GM23338 (cell line): ENCODE results near the gene BACH1. TPM values are rescaled to one million over a fixed set of nuclear protein-coding genes. Genes with fewer than 3 reads are reported as not detected.

Experiments
- ATAC-seq: fragments of 200-7000 bp; cut with Tn5 transposase; 3 replicates; pipeline ENCODE4 v1.9.1; 2020
- DNase-seq: peaks from one replicate; pipeline ENCODE4 v3.0.0-alpha.2; 2015; ENCODE audit warnings: low spot score
- H2AFZ ChIP-seq: fragments of 200-600 bp; sonication (generic); 2 replicates; pipeline ENCODE4 v1.8.0; 2016; ENCODE audit warnings: antibody characterized with exemption, mild to moderate bottlenecking, moderate library complexity
- H3F3A ChIP-seq: fragments of 200-600 bp; sonication (generic); replicated peaks from 2 replicates; pipeline ENCODE4 v1.8.0; 2017; ENCODE audit warnings: antibody characterized with exemption, mixed run types, low read depth
- H3K27ac ChIP-seq: fragments of 200-600 bp; sonication (generic); 2 replicates; pipeline ENCODE4 v1.6.1; 2016; ENCODE audit warnings: low read depth
- H3K27me3 ChIP-seq: fragments of 200-600 bp; sonication (generic); 2 replicates; pipeline ENCODE4 v1.8.0; 2016; ENCODE audit warnings: mild to moderate bottlenecking, mixed run types, moderate library complexity; ENCODE audit not compliant: insufficient read depth
- H3K36me3 ChIP-seq: fragments of 200-600 bp; sonication (generic); 2 replicates; pipeline ENCODE4 v1.8.0; 2016; ENCODE audit warnings: mild to moderate bottlenecking; ENCODE audit not compliant: insufficient read depth
- H3K4me1 ChIP-seq: fragments of 200-600 bp; sonication (generic); 2 replicates; pipeline ENCODE4 v1.8.0; 2016; ENCODE audit warnings: mild to moderate bottlenecking, moderate library complexity; ENCODE audit not compliant: insufficient read depth
- H3K4me2 ChIP-seq: fragments of 200-600 bp; sonication (generic); 2 replicates; pipeline ENCODE4 v1.7.1; 2017; ENCODE audit warnings: mixed run types
- H3K4me3 ChIP-seq: fragments of 200-600 bp; sonication (generic); 2 replicates; pipeline ENCODE4 v1.6.1; 2016; ENCODE audit warnings: mixed run types
- H3K79me2 ChIP-seq: fragments of 200-600 bp; sonication (generic); replicated peaks from 2 replicates; pipeline ENCODE4 v1.8.0; 2017; ENCODE audit warnings: mild to moderate bottlenecking; ENCODE audit not compliant: insufficient read depth
- H3K9me2 ChIP-seq: fragments of 200-600 bp; sonication (generic); 2 replicates; pipeline ENCODE4 v1.8.0; 2017; ENCODE audit not compliant: insufficient read depth
- H4K20me1 ChIP-seq: fragments of 200-600 bp; sonication (generic); replicated peaks from 2 replicates; pipeline ENCODE4 v1.8.0; 2017; ENCODE audit warnings: mild to moderate bottlenecking; ENCODE audit not compliant: insufficient read depth
- H3K27ac Mint-ChIP-seq: 2 replicates; pipeline ENCODE4 v1.8.0; 2020; ENCODE audit warnings: inconsistent platforms, mild to moderate bottlenecking, moderate library complexity, mixed read lengths
- H3K27me3 Mint-ChIP-seq: 3 replicates; pipeline ENCODE4 v1.8.0; 2022; ENCODE audit warnings: low read depth, mild to moderate bottlenecking, moderate library complexity, mixed read lengths, inconsistent platforms; ENCODE audit not compliant: insufficient read depth, poor library complexity
- H3K36me3 Mint-ChIP-seq: 3 replicates; pipeline ENCODE4 v1.8.0; 2021; ENCODE audit warnings: low read depth, mild to moderate bottlenecking, inconsistent platforms, moderate library complexity, mixed read lengths
- H3K4me1 Mint-ChIP-seq: 3 replicates; pipeline ENCODE4 v1.8.0; 2020; ENCODE audit warnings: mild to moderate bottlenecking, inconsistent platforms, mixed read lengths
- H3K4me3 Mint-ChIP-seq: 3 replicates; pipeline ENCODE4 v1.8.0; 2021; ENCODE audit warnings: moderate library complexity, mild to moderate bottlenecking, inconsistent platforms, mixed read lengths
- H3K9me3 Mint-ChIP-seq: 3 replicates; pipeline ENCODE4 v1.8.0; 2020; ENCODE audit warnings: moderate library complexity, mild to moderate bottlenecking, inconsistent platforms, mixed read lengths
- CREB1 ChIP-seq: fragments of 250-450 bp; sonication (Bioruptor Pico); IDR thresholded peaks from 2 replicates; pipeline ENCODE4 v1.5.0; 2020; ENCODE audit warnings: low read depth, mild to moderate bottlenecking, moderate library complexity
- CTCF ChIP-seq, 2 experiments: fragments of 200-600 bp in 1 of 2; sonication (generic) in 1 of 2; conservative IDR thresholded peaks; 2 replicates each; pipeline versions ENCODE4 v1.5.1 to v1.6.1; 2016 to 2017; ENCODE audit warnings: antibody characterized with exemption in 2 of 2, low read depth in 2 of 2, mild to moderate bottlenecking in 2 of 2, moderate library complexity in 1 of 2
- EZH2phosphoT487 ChIP-seq: fragments of 200-600 bp; sonication (generic); IDR thresholded peaks from one replicate; pipeline ENCODE4 v1.8.1; 2018; ENCODE audit warnings: antibody characterized with exemption; ENCODE audit not compliant: unreplicated experiment
- NANOG ChIP-seq: IDR thresholded peaks from 2 replicates; pipeline ENCODE4 v1.6.1; 2016; ENCODE audit warnings: antibody characterized with exemption, borderline replicate concordance
- POLR2AphosphoS5 ChIP-seq: IDR thresholded peaks from 2 replicates; pipeline ENCODE4 v1.6.1; 2016; ENCODE audit warnings: antibody characterized with exemption, low read depth
- STAT1 ChIP-seq: IDR thresholded peaks from one replicate; pipeline ENCODE4 v1.6.1; 2016; ENCODE audit warnings: antibody characterized with exemption; ENCODE audit not compliant: unreplicated experiment
- ZNF114 ChIP-seq: fragments of 250-450 bp; sonication (Bioruptor Pico); IDR thresholded peaks from 2 replicates; pipeline ENCODE4 v1.5.0; 2020; ENCODE audit warnings: mild to moderate bottlenecking, moderate library complexity
- ZNF331 ChIP-seq: fragments of 250-450 bp; sonication (Bioruptor Pico); IDR thresholded peaks from 2 replicates; pipeline ENCODE4 v1.5.0; 2020; ENCODE audit warnings: low read depth, mild to moderate bottlenecking, moderate library complexity
- polyA plus RNA-seq: library from polyadenylated mRNA; unstranded; fragments of >200 nt; fragmentation: Nextera tagmentation; extraction: Ambion mirVana; gene quantifications from 2 replicates; pipeline ENCODE4 v1.2.1, GENCODE V29; 2016
- total RNA-seq: library from RNA; depleted of rRNA; stranded (reverse); fragments of >200 nt; shearing (Covaris generic); gene quantifications from 2 replicates; pipeline ENCODE4 v1.2.3, GENCODE V29; 2014
- TF ChIP-seq, protein P1 (sequence below): IDR thresholded peaks from one replicate; pipeline ENCODE4 v1.6.1; 2018; ENCODE audit warnings: antibody characterized with exemption; ENCODE audit not compliant: unreplicated experiment

Gene BACH1
- total and polyA plus RNA-seq, 2 experiments from 2014 or later, result 18.9 to 41.2 TPM

GRCh38 chr21:29346771-29347170 lies 48.0 kb downstream of the BACH1 start:
- no peak overlapping the region for H3K4me3 ChIP-seq
- no peaks in the 10 kb centered on the region; the same call in 1 of the 2 replicates for H4K20me1 ChIP-seq
- no peaks in the 10 kb centered on the region for H3K4me1 ChIP-seq
- H3K9me2 ChIP-seq, result no peaks in the 10 kb centered on the region
- H3K4me2 ChIP-seq, result no peak overlapping the region
- H3K36me3 Mint-ChIP-seq, result peaks cover 4% of the 10 kb centered on the region; the same call in 2 of the 3 replicates
- ATAC-seq, result no peak
- no peak overlapping the region for H3K27ac Mint-ChIP-seq
- DNase-seq, result no peak
- H3K9me3 Mint-ChIP-seq, result no peaks in the 10 kb centered on the region
- H2AFZ ChIP-seq, result no peak overlapping the region
- no peak overlapping the region for H3K4me3 Mint-ChIP-seq
- H3K4me1 Mint-ChIP-seq, result no peaks in the 10 kb centered on the region; the same call in 2 of the 3 replicates
- H3K27ac ChIP-seq, result no peak overlapping the region
- peaks cover 10% of the 10 kb centered on the region for H3K79me2 ChIP-seq
- no peaks in the 10 kb centered on the region for H3K36me3 ChIP-seq
- H3K27me3 Mint-ChIP-seq, result no peaks in the 10 kb centered on the region
- H3F3A ChIP-seq, result no peaks in the 10 kb centered on the region
- H3K27me3 ChIP-seq, result no peaks in the 10 kb centered on the region
- TF ChIP-seq, protein P1, sequence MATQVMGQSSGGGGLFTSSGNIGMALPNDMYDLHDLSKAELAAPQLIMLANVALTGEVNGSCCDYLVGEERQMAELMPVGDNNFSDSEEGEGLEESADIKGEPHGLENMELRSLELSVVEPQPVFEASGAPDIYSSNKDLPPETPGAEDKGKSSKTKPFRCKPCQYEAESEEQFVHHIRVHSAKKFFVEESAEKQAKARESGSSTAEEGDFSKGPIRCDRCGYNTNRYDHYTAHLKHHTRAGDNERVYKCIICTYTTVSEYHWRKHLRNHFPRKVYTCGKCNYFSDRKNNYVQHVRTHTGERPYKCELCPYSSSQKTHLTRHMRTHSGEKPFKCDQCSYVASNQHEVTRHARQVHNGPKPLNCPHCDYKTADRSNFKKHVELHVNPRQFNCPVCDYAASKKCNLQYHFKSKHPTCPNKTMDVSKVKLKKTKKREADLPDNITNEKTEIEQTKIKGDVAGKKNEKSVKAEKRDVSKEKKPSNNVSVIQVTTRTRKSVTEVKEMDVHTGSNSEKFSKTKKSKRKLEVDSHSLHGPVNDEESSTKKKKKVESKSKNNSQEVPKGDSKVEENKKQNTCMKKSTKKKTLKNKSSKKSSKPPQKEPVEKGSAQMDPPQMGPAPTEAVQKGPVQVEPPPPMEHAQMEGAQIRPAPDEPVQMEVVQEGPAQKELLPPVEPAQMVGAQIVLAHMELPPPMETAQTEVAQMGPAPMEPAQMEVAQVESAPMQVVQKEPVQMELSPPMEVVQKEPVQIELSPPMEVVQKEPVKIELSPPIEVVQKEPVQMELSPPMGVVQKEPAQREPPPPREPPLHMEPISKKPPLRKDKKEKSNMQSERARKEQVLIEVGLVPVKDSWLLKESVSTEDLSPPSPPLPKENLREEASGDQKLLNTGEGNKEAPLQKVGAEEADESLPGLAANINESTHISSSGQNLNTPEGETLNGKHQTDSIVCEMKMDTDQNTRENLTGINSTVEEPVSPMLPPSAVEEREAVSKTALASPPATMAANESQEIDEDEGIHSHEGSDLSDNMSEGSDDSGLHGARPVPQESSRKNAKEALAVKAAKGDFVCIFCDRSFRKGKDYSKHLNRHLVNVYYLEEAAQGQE, result no peak
- TF ChIP-seq STAT1 (no peak), POLR2AphosphoS5 (no peak), EZH2phosphoT487 (no peak), CTCF (conservative IDR thresholded peaks at IDR 0.05; ENCODE audit: low read depth in 2 of 2) (no peak), CREB1 (CRISPR knock-in tag) (no peak), ZNF114 (CRISPR knock-in tag) (no peak)

- Histone ChIP-seq H3K4me2 (no peak overlapping the region), H3K27ac (no peak overlapping the region; the same call in 1 of the 2 replicates), H4K20me1 (no peaks in the 10 kb centered on the region; the same call in 1 of the 2 replicates), H3K9me2 (no peaks in the 10 kb centered on the region), H3F3A (no peaks in the 10 kb centered on the region), H3K27me3 (no peaks in the 10 kb centered on the region), H2AFZ (no peak overlapping the region), H3K79me2 (peaks cover 10% of the 10 kb centered on the region), H3K4me3 (no peak overlapping the region), H3K4me1 (no peaks in the 10 kb centered on the region), H3K36me3 (no peaks in the 10 kb centered on the region)
- TF ChIP-seq NANOG, result no peak
- TF ChIP-seq ZNF331 (CRISPR knock-in tag), result no peak
- DNase-seq (no peak), ATAC-seq (no peak)
- H3K36me3 Mint-ChIP-seq, result peaks cover 7% of the 10 kb centered on the region; the same call in 2 of the 3 replicates
- H3K4me1 Mint-ChIP-seq, result no peaks in the 10 kb centered on the region; the same call in 2 of the 3 replicates
- H3K27me3 Mint-ChIP-seq, result no peaks in the 10 kb centered on the region
- H3K27ac Mint-ChIP-seq, result no peak overlapping the region
- no peaks in the 10 kb centered on the region for H3K9me3 Mint-ChIP-seq
- H3K4me3 Mint-ChIP-seq, result no peak overlapping the region
Measured at GRCh38 chr21:29347274-29347681, 48.6 kb downstream of the BACH1 start.
